ENCODE data around the gene DHX16. TPM values are rescaled to one million over a fixed set of nuclear protein-coding genes. Genes with fewer than 3 reads are reported as not detected.

Gene DHX16
- total RNA-seq, 1 experiment from 2014 or later = 44.5 TPM

DNA sequence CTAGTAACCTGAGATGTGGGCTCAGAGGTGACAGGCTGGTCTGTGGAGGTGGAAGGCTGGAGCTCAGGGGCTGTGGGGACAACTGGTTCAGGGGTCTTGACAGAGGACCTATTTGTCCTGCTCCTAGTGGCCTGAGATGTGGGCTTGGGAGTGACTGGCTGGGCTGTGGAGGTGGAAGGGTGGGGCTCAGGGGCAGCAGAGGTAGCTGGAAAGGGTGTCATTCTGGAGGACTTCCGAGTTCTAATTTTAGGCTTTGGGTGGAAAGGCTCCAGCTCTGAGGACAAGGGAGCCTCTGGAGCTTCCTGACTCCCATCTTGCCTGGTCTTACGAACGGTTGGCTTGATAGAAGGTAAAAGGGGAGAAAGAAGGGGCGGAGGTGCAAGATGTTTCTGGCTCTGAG, 32.8 kb upstream of the DHX16 start:
- Histone ChIP-seq H3K9me3 (ENCODE audit: control insufficient read depth, insufficient read depth, low read depth, low read length) (no peaks in the 10 kb centered on the region), H3K4me3 (ENCODE audit: low read depth in 2 of 2, low read length in 2 of 2) (no peak overlapping the region), H3K27ac (ENCODE audit: low read length) (no peak overlapping the region), H3K4me1 (ENCODE audit: control insufficient read depth, insufficient read depth, low read length) (peaks cover 11% of the 10 kb centered on the region), H3K27me3 (ENCODE audit: control insufficient read depth, insufficient read depth, low read length) (no peaks in the 10 kb centered on the region), H3K36me3 (ENCODE audit: control insufficient read depth, insufficient read depth, low read length) (no peaks in the 10 kb centered on the region)
- TF ChIP-seq SIN3A (IDR thresholded peaks at IDR 0.05; ENCODE audit: borderline replicate concordance, insufficient read depth, low read depth, low read length) (no peak), POLR2AphosphoS5 (IDR thresholded peaks at IDR 0.05; ENCODE audit: low read depth, low read length) (no peak), TCF7L2 (IDR thresholded peaks at IDR 0.05; ENCODE audit: low read depth, low read length) (no peak), REST (IDR thresholded peaks at IDR 0.05; ENCODE audit: insufficient read depth in 1 of 2, low read depth in 2 of 2, low read length in 1 of 2) (no peak)
- TF ChIP-seq, protein P1, sequence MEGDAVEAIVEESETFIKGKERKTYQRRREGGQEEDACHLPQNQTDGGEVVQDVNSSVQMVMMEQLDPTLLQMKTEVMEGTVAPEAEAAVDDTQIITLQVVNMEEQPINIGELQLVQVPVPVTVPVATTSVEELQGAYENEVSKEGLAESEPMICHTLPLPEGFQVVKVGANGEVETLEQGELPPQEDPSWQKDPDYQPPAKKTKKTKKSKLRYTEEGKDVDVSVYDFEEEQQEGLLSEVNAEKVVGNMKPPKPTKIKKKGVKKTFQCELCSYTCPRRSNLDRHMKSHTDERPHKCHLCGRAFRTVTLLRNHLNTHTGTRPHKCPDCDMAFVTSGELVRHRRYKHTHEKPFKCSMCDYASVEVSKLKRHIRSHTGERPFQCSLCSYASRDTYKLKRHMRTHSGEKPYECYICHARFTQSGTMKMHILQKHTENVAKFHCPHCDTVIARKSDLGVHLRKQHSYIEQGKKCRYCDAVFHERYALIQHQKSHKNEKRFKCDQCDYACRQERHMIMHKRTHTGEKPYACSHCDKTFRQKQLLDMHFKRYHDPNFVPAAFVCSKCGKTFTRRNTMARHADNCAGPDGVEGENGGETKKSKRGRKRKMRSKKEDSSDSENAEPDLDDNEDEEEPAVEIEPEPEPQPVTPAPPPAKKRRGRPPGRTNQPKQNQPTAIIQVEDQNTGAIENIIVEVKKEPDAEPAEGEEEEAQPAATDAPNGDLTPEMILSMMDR (IDR thresholded peaks at IDR 0.05) = no peak
- ATAC-seq = no peak
- intact Hi-C loops (cut with micrococcal nuclease; ENCODE audit: unreplicated experiment) (no loop called here), in situ Hi-C loops (cut with HindIII; ENCODE audit: low pct_unique_long_range_greater_than_20kb, low sequenced_read_pairs) (no loop called here)
- BruUV-seq (replicated peaks) = no TSS peak
- ChIA-PET CTCF (no interaction called here), POLR2A (interaction anchor here (0.6 kb wide), 1 partner anchor 24 kb away, joined by 10 read pairs; no protein-coding TSS in a partner anchor)
- no peak for DNase-seq (ENCODE audit: low read depth, low spot score)

DNA sequence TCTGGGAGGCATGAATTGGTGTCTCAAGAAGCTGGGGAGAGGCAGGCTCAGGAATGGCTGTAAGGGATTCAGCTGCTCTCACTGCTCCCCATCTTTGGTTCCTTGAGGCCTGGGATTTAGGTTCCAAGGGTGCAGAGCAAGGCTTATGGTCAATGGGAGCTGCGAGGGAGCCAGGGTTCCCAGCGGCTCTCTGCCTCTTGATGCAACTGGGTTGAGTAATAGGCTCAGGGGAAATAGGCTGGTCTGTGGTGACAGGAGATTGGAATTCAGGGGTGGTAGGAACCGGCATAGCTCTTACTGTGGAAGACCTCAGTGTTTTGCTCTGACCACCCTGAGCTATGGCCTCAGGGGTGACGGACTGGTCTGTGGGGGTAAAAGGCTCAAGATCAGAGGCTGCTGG, 31.0 kb upstream of the DHX16 start:
- Histone ChIP-seq H3K27me3 (ENCODE audit: control insufficient read depth, insufficient read depth, low read length) (no peaks in the 10 kb centered on the region), H3K9me3 (ENCODE audit: control insufficient read depth, insufficient read depth, low read depth, low read length) (no peaks in the 10 kb centered on the region), H3K4me3 (ENCODE audit: low read depth in 2 of 2, low read length in 2 of 2) (no peak overlapping the region), H3K4me1 (ENCODE audit: control insufficient read depth, insufficient read depth, low read length) (peaks cover 11% of the 10 kb centered on the region), H3K27ac (ENCODE audit: low read length) (no peak overlapping the region), H3K36me3 (ENCODE audit: control insufficient read depth, insufficient read depth, low read length) (no peaks in the 10 kb centered on the region)
- ChIA-PET CTCF (interaction anchor here (0.6 kb wide), 1 partner anchor 13 kb away, joined by 3 read pairs; the partner anchor contains the start of gene MDC1), POLR2A (no interaction called here)
- in situ Hi-C loops (cut with HindIII; ENCODE audit: low pct_unique_long_range_greater_than_20kb, low sequenced_read_pairs) (no loop called here), intact Hi-C loops (cut with micrococcal nuclease; ENCODE audit: unreplicated experiment) (no loop called here)
- no peak for TF ChIP-seq POLR2AphosphoS5 (IDR thresholded peaks at IDR 0.05; ENCODE audit: low read depth, low read length)
- TF ChIP-seq, protein P1 (IDR thresholded peaks at IDR 0.05) = no peak
- no peak for TF ChIP-seq SIN3A (IDR thresholded peaks at IDR 0.05; ENCODE audit: borderline replicate concordance, insufficient read depth, low read depth, low read length)
- no peak for TF ChIP-seq TCF7L2 (IDR thresholded peaks at IDR 0.05; ENCODE audit: low read depth, low read length)
- no peak for TF ChIP-seq REST (IDR thresholded peaks at IDR 0.05; ENCODE audit: insufficient read depth in 1 of 2, low read depth in 2 of 2, low read length in 1 of 2)
- ATAC-seq (no peak; the same call in 1 of the 2 replicates), DNase-seq (ENCODE audit: low read depth, low spot score) (no peak)
- BruUV-seq (replicated peaks) = no TSS peak
